H1 (cell line): ENCODE measurements around the gene DLEC1. TPM values are rescaled to one million over a fixed set of nuclear protein-coding genes. Genes with fewer than 3 reads are reported as not detected.

ENCODE experiments used
- ATF2 ChIP-seq: IDR thresholded peaks from 2 replicates; pipeline ENCODE4 v1.6.1; 2012; ENCODE audit warnings: low read length, inconsistent platforms
- CHD2 ChIP-seq: IDR thresholded peaks from 2 replicates; pipeline ENCODE4 v1.6.1; 2012; ENCODE audit warnings: low read length, improper control_type of control experiment
- CHD7 ChIP-seq: fragments of 300-600 bp; sonication (generic); IDR thresholded peaks from 2 replicates; pipeline ENCODE4 v1.7.1; 2012; ENCODE audit warnings: low read length, moderate library complexity, mild to moderate bottlenecking, inconsistent platforms; ENCODE audit not compliant: insufficient replicate concordance
- EGR1 ChIP-seq: IDR thresholded peaks from 2 replicates; pipeline ENCODE4 v1.6.1; 2011; ENCODE audit warnings: low read depth, low read length, borderline replicate concordance
- GABPA ChIP-seq: IDR thresholded peaks from 2 replicates; pipeline ENCODE4 v1.6.1; 2011; ENCODE audit warnings: mild to moderate bottlenecking, low read length, moderate library complexity, borderline replicate concordance; ENCODE audit not compliant: insufficient read depth
- JUN ChIP-seq: IDR thresholded peaks from 2 replicates; pipeline ENCODE4 v1.6.1; 2011; ENCODE audit warnings: low read depth, mild to moderate bottlenecking, improper control_type of control experiment, low read length
- SAP30 ChIP-seq: fragments of 300-600 bp; sonication (generic); IDR thresholded peaks from 2 replicates; pipeline ENCODE4 v1.7.1; 2012; ENCODE audit warnings: low read length, moderate library complexity, mild to moderate bottlenecking, inconsistent platforms; ENCODE audit not compliant: insufficient read depth, insufficient replicate concordance
- SIN3A ChIP-seq, 2 experiments: IDR thresholded peaks in 1 of 2; conservative IDR thresholded peaks in 1 of 2; 2 replicates each; pipeline ENCODE4 v1.6.1; 2011 to 2012; ENCODE audit warnings: low read length in 2 of 2, improper control_type of control experiment in 1 of 2, low read depth in 1 of 2, mild to moderate bottlenecking in 1 of 2
- polyA plus RNA-seq, 7 experiments: library from polyadenylated mRNA; depleted of rRNA in 3 of 7; stranded (reverse) in 5 of 7; unstranded in 2 of 7; fragments of >200 nt in 5 of 7; fragments of 200-250 nt in 2 of 7; gene quantifications; 1 replicate in 5 of 7; 2 replicates in 1 of 7; 4 replicates in 1 of 7; pipeline versions ENCODE4 v1.2.1 to v1.2.3, GENCODE V29; 2011 to 2013; ENCODE audit warnings: missing spikeins in 2 of 7, mixed read lengths in 2 of 7
- total RNA-seq: library from RNA; stranded (reverse); fragmentation: NEBNext Ultra II Directional; extraction: Animal tissue kit (Norgen Biotek cat#: 25700); gene quantifications from 2 replicates; pipeline ENCODE4 v1.2.1, GENCODE V29; 2021
- TF ChIP-seq, protein P1 (sequence below): IDR thresholded peaks from 2 replicates; pipeline ENCODE4 v1.6.1; 2012; ENCODE audit warnings: inconsistent platforms

DLEC1 gene
- total and polyA plus RNA-seq, 2 of the 8 experiments (the other 6 are each of a cell fraction or from before 2014, with no cell fraction given): 0.26 to 0.76 TPM

- TF ChIP-seq CHD7 (no peak), EGR1 (no peak), CHD2 (no peak), ATF2 (no peak), SAP30 (no peak), SIN3A (conservative IDR thresholded peaks at IDR 0.05 in 1 of 2, IDR thresholded peaks at IDR 0.05 in 1 of 2; ENCODE audit: low read depth in 1 of 2, low read length in 2 of 2) (no peak), GABPA (no peak), JUN (no peak)
- TF ChIP-seq, protein P1, sequence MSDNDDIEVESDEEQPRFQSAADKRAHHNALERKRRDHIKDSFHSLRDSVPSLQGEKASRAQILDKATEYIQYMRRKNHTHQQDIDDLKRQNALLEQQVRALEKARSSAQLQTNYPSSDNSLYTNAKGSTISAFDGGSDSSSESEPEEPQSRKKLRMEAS: no peak
Observed at GRCh38 chr3:38083871-38084333, 44.9 kb downstream of the DLEC1 start (continued).
